HG02763 (cell line): ENCODE data around the gene RNF224.

ENCODE experiments used
- ATAC-seq: cut with Tn5 transposase; IDR thresholded peaks from one replicate; pipeline ENCODE4 v1.9.1; 2021; ENCODE audit warnings: mild to moderate bottlenecking, moderate library complexity; ENCODE audit not compliant: unreplicated experiment

RNF224 gene

DNA sequence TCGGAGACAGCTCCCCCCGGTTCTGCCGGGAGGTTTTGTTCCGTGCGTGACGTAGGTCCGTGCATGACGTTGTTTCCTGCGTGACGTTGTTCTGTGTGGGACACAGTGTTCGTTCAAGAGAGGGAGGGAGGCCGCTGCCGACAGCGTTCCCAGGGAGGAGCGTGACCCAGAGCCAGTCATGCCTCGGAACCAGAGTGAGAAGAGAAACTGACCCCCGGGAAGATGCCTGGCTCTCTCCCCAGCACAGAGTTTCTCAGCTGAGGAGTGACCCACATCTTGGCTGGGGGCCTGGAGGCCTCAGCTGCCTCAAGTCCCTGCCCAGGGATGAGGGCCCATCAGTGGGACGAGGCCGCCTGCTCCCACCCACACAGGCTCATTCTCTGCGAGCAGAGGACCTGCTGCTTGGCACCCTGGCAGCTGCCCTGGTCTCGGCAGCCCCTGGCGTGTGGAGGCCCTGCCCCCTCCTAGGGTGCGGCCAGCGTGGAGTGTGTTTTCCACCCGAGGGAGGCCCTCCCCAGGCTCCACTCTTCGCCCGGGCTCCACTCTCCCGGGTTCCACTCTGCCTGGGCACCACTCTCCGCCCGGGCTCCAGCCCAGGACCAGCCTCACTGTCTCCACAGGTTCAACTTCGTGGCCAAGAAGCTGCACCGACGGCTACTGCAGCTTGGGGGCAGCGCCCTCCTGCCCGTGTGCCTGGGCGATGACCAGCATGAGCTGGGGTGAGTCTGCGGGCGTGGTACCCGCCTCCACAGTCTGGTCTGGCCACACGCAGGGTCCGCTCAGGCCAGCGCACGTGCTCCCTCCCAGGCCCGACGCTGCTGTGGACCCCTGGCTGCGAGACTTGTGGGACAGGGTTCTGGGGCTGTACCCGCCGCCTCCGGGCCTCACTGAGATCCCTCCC lies 13.9 kb upstream of the RNF224 start:
- no peak for ATAC-seq

DNA sequence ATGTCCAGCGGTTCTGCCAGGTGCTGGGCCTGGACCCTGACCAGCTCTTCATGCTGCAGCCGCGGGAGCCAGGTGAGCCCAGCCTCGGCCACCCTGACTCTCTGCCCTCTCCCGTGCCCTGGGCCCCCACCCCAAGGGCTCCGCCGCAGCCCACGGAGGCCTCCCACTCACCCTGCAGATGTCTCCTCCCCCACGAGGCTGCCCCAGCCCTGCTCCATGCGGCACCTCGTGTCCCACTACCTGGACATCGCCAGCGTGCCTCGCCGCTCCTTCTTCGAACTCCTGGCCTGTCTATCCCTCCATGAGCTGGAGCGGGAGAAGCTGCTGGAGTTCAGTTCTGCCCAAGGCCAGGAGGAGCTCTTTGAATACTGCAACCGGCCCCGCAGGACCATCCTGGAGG lies 12.7 kb upstream of the RNF224 start:
- no peak for ATAC-seq

DNA sequence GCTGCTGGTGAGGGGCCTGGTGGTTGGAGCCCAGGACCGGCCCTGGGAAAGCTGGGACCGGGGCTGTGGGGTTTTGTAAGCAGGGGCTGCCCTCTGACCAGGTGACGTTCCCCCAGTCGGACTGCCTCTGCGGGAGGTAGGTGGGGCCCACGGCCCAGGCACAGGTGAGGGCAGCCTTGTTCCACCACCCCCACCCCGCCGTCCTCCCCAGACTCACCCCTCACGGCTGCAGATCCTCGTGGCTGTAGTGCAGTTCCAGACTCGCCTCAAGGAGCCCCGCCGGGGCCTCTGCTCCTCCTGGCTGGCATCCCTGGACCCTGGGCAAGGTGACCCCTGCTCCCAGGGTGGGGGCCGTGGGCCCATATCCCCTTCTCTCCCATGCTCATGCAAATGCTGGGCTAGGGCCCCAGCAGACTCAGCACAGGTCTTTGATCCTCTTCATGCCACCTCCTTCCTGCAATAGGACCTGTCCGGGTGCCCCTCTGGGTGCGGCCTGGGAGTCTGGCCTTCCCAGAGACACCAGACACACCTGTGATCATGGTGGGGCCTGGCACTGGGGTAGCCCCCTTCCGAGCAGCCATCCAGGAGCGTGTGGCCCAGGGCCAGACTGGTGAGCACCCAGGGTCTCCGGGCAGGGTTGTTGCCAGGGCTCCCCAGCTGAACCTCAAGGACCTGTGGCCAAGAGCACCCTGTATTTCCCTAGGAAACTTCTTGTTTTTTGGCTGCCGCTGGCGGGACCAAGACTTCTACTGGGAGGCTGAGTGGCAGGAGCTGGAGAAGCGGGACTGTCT lies 11.9 kb upstream of the RNF224 start:
- ATAC-seq, result no peak

DNA sequence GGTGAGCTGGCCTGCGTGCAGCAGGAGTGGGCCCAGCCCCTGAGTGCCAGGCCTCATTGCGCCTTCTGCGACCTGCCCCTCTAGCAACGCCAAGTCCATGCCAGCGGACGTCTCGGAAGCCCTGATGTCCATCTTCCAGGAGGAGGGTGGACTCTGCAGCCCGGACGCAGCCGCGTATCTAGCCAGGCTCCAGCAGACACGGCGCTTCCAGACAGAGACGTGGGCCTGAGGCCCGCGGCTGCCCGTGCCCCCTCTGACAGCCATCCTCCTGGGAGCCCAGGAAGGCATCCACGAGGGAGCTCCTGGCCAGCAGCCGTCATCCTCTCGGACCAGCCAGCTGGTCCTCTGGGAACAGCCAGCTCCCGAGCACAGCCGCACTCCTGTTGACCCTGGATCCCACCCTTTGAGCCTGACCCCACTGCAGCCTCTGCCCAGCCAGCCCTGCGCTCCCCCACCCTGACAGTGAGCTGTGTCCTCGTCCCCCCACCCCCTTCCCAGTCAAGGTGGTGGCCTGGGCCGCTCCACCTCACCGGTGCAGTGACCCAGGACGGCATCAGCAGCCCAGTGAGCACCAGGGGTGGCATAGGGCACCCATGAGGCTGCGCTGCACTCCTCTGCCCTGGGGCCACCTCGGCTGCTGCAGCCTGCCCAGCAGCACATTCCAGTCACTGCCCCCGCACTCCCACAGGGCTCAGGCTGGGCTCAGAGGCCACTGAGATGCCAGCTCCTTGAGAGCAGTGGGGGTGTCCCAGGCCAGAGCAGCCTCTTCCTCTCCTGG lies 10.9 kb upstream of the RNF224 start:
- no peak for ATAC-seq

GRCh38 chr9:137217276-137218211 lies 9.8 kb upstream of the RNF224 start:
- ATAC-seq, result no peak

DNA sequence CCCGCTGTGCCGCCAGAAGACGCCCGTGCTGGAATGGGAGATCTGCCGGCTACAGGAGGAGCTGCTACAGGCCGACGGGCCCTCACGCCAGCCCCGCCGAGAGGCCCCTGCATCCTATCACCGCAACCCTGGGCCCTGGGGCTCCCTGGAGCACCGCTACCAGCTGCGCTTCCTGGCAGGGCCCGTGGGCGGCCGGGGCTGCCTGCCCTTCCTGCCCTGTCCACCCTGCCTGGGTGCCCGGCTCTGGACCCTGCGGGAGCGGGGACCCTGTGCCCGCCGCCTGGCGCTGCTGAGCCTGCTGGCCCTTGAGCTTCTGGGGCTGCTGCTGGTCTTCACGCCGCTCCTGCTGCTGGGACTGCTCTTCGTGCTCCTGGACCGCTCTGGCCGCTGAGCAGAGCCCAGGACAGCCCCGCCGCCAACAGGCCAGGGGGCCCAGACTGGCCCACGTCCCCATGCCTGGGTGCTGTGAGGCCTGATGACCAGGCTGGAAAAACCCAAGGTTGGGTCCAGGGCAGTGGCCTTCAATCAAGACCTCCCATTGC lies 9.0 kb upstream of the RNF224 start:
- ATAC-seq, result no peak

DNA sequence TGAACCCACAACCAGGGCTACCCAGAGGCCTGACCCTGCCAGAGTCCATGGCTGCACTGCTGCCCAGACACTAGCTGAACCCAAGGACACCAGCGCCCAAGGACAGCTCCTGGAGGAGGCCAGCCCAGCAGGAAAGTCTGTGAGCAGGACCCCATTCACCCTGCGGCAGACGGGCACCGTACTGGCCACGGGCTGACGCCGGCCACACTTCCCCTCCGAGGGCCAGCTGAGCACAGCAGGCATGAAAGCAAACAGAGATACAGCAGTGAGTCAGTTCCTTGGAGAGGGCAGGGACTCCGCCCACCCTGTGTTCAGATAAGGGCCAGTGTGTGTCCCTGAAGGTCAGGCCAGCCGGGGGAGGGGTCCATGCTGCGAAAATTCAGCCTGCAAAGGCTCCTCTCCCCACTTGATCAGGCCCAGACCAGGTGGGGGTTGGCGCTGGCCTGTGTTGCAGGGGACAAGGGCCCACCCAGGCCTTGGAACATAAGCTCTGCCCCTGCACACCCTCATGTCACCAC lies 8.5 kb upstream of the RNF224 start:
- ATAC-seq, result no peak

- ATAC-seq, result no peak
These were observed 7.5 kb upstream of the RNF224 start for GRCh38 chr9:137219757-137220316.

- ATAC-seq, result no peak
These were observed 6.8 kb upstream of the RNF224 start for GRCh38 chr9:137220317-137221094.

- ATAC-seq, result no peak
These were observed 6.2 kb upstream of the RNF224 start for GRCh38 chr9:137221095-137221505.

DNA sequence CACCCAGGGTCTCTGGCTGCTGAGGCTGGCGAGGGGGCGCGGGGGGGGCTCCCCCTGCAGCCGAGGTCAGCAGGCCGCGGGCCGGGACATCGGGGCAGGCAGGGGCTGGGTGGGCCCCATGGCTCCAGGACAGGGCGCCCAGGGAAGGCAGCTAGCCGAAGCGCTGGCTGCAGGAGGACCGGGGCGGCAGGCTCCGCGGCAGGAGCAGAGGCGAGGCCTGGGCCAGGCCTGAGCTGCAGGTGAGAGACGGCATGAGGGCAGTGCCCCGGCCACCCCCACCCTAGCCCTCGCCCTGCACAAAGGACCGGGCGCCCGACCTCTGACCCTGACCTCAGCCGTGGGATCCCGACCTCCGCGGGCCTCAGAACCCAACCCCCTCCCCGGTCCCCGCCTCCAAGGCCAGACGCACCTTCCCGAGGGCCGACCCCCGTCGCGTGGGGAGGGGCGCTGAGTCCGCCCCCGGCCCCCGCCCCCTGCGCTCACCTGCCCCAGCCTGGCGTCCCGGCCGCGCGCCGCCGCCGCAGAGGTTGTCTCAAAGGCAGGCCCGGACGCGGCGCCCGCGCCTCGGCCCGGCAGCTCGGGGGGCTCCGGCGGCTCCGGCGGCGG lies 5.7 kb upstream of the RNF224 start:
- ATAC-seq, result no peak

DNA sequence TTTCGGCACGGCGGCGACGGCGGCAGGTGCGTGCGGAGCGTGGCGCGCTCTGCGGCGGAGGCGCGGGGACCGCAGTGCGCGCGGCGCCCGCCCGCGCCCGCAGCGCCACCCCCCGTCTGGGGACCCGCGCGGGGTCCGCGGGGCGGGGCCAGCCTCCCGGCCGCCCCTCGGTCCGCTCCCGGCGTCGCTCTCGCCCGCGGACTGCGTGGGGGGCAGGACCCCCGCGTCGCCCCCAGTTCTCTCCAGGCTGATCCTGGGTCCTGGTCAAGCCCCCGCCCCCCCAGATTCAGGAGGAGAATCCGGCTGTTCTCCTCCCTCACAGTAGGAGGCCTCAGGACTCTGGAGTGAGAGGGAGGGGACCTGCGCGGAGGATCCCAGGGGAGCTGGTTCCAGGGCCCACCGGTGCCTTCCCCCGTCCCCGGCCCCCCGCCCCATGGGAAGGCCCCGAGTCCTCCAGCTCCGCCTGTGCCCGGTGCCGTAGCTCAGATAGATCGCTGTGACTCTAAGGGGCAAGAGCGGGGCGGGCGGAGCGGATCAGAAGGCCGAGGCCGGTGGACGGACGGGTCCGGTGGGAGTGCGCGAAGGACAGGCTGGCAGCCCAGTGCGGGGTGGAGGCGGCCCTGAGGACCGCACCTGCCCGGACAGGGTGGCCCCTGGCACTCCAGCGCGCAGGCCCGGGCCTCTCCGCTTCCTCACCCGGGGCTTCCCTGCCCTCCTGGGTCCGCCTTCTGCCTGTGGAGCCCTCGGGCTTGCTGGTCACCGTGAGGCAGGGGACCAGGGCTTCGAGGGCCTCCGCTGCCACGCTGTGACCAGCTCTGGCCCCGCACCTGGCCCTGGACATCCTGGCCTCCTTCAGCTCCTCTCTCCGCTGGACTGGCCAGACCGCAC lies 4.9 kb upstream of the RNF224 start, which contains the start of gene RNF208:
TSS of gene RNF208 (minus strand) at position 51 of the 888 bp plus-strand sequence. CDS start 1,028 bp downstream, outside the sequence.
- ATAC-seq, result no peak

- peak; percentile 75 for ATAC-seq
These were observed 4.0 kb upstream of the RNF224 start for GRCh38 chr9:137223078-137223970.

GRCh38 chr9:137224830-137225694 lies 2.2 kb upstream of the RNF224 start, which contains the start of gene CYSRT1:
Gene CYSRT1, plus strand, starts transcription at chr9:137225174. Its CDS starts 448 bp downstream, at chr9:137225622.
- no peak for ATAC-seq
